Keratinocyte (primary cell): ENCODE data around the gene CREM. TPM values are rescaled to one million over a fixed set of nuclear protein-coding genes. Genes with fewer than 3 reads are reported as not detected.

Source experiments
- DNase-seq: peaks from one replicate; pipeline ENCODE4 v3.0.0-alpha.2; 2011; ENCODE audit warnings: low read depth, missing footprints, low spot score
- FAIRE-seq: peaks from 2 replicates; lab custom pipeline; 2011; peaks lifted over from hg19 to GRCh38; lab: Jason Lieb, UNC
- H2AFZ ChIP-seq: 2 replicates; pipeline ENCODE4 v1.6.0; 2012; ENCODE audit warnings: low read length, control low read depth, inconsistent platforms; ENCODE audit not compliant: control insufficient read depth
- H3K27ac ChIP-seq: 2 replicates; pipeline ENCODE4 v1.5.1; 2011; ENCODE audit warnings: low read length; ENCODE audit not compliant: control insufficient read depth, insufficient read depth
- H3K27me3 ChIP-seq: 3 replicates; pipeline ENCODE4 v1.6.0; 2011; ENCODE audit warnings: low read length; ENCODE audit not compliant: control insufficient read depth, insufficient read depth; ENCODE audit errors: extremely low read depth
- H3K36me3 ChIP-seq, 2 experiments: 2 replicates in 1 of 2; 3 replicates in 1 of 2; pipeline ENCODE4 v1.5.1; 2011; ENCODE audit warnings: low read length in 2 of 2, mild to moderate bottlenecking in 1 of 2; ENCODE audit not compliant: control insufficient read depth in 2 of 2, insufficient read depth in 2 of 2; ENCODE audit errors: extremely low read depth in 1 of 2
- H3K4me1 ChIP-seq: 3 replicates; pipeline ENCODE4 v1.5.1; 2011; ENCODE audit warnings: low read length; ENCODE audit not compliant: control insufficient read depth, insufficient read depth; ENCODE audit errors: extremely low read depth
- H3K4me2 ChIP-seq: 3 replicates; pipeline ENCODE4 v1.6.0; 2011; ENCODE audit warnings: low read depth, low read length; ENCODE audit not compliant: control insufficient read depth, insufficient read depth; ENCODE audit errors: extremely low read depth
- H3K4me3 ChIP-seq, 3 experiments: fragments of 200-600 bp in 1 of 3; sonication (generic) in 1 of 3; 2 replicates in 2 of 3; 3 replicates in 1 of 3; pipeline ENCODE4 v1.5.1; 2011 to 2016; ENCODE audit warnings: low read length in 3 of 3, mild to moderate bottlenecking in 3 of 3, control low read depth in 2 of 3, inconsistent platforms in 1 of 3, low read depth in 1 of 3, mixed read lengths in 1 of 3, mixed run types in 1 of 3, moderate library complexity in 1 of 3; ENCODE audit not compliant: control insufficient read depth in 2 of 3, insufficient read depth in 2 of 3; ENCODE audit errors: extremely low read depth in 1 of 3
- H3K79me2 ChIP-seq: 2 replicates; pipeline ENCODE4 v1.6.0; 2012; ENCODE audit warnings: low read length; ENCODE audit not compliant: control insufficient read depth, insufficient read depth
- H3K9ac ChIP-seq: 3 replicates; pipeline ENCODE4 v1.6.0; 2011; ENCODE audit warnings: low read length; ENCODE audit not compliant: control insufficient read depth, insufficient read depth; ENCODE audit errors: extremely low read depth
- H3K9me1 ChIP-seq: 3 replicates; pipeline ENCODE4 v1.6.0; 2011; ENCODE audit warnings: low read length; ENCODE audit not compliant: control insufficient read depth, insufficient read depth; ENCODE audit errors: extremely low read depth
- H3K9me3 ChIP-seq: 2 replicates; pipeline ENCODE4 v1.5.1; 2012; ENCODE audit warnings: low read depth, low read length; ENCODE audit not compliant: control insufficient read depth
- H4K20me1 ChIP-seq: 3 replicates; pipeline ENCODE4 v1.6.0; 2011; ENCODE audit warnings: low read length; ENCODE audit not compliant: control insufficient read depth, insufficient read depth; ENCODE audit errors: extremely low read depth
- CTCF ChIP-seq, 3 experiments: IDR thresholded peaks in 1 of 3; conservative IDR thresholded peaks in 1 of 3; optimal IDR thresholded peaks in 1 of 3; 2 replicates in 2 of 3; 3 replicates in 1 of 3; pipeline versions ENCODE3 to v1.5.1; 2011; ENCODE audit warnings: low read length in 3 of 3, mild to moderate bottlenecking in 3 of 3, moderate library complexity in 2 of 3, control low read depth in 1 of 3, inconsistent platforms in 1 of 3; ENCODE audit not compliant: insufficient read depth in 2 of 3; ENCODE audit errors: extremely low read depth in 1 of 3
- EZH2 ChIP-seq: IDR thresholded peaks from one replicate; pipeline ENCODE4 v1.6.1; 2012; ENCODE audit warnings: inconsistent platforms, mild to moderate bottlenecking, low read length, moderate library complexity
- dilution Hi-C: fragments of 300-500 bp; cut with MboI; formaldehyde crosslinking; loops from one replicate; pipeline ENCODE4 v1.7.0; 2020; ENCODE audit warnings: low sequenced_read_pairs; ENCODE audit not compliant: extremely low pct_ligation_motif_present
- polyA plus RNA-seq, 5 experiments: library from polyadenylated mRNA; depleted of rRNA in 3 of 5; stranded (reverse) in 3 of 5; stranded (forward) in 1 of 5; unstranded in 1 of 5; fragments of >200 nt; gene quantifications; 1 replicate in 1 of 5; 2 replicates in 3 of 5; 3 replicates in 1 of 5; pipeline versions ENCODE4 v1.2.1 to v1.2.3, GENCODE V29; 2011 to 2012; ENCODE audit warnings: missing spikeins in 2 of 5, low read depth in 1 of 5, low replicate concordance in 1 of 5

Gene CREM
- polyA plus RNA-seq, 1 donor (not counting 4 experiments of a cell fraction or from before 2014, with no cell fraction given) = 23.3 TPM

- FAIRE-seq (no peak), DNase-seq (no peak)
- Histone ChIP-seq H2AFZ (no peak overlapping the region), H3K27me3 (no peaks in the 10 kb centered on the region), H3K9me3 (no peaks in the 10 kb centered on the region), H3K27ac (no peak overlapping the region), H3K4me2 (no peak overlapping the region), H3K36me3 (no peaks in the 10 kb centered on the region), H3K9ac (no peak overlapping the region), H4K20me1 (no peaks in the 10 kb centered on the region), H3K4me3 (no peak overlapping the region), H3K4me1 (no peaks in the 10 kb centered on the region), H3K79me2 (no peaks in the 10 kb centered on the region), H3K9me1 (peaks cover 2% of the 10 kb centered on the region)
- TF ChIP-seq CTCF (optimal IDR thresholded peaks at IDR 0.05 in 1 of 3, IDR thresholded peaks at IDR 0.05 in 1 of 3, conservative IDR thresholded peaks at IDR 0.05 in 1 of 3; ENCODE audit: extremely low read depth in 1 of 3, insufficient read depth in 2 of 3, low read length in 3 of 3) = no peak
- TF ChIP-seq EZH2 = no peak
- dilution Hi-C loops = no loop called here
Measured at GRCh38 chr10:35152992-35153391, 26.3 kb downstream of the CREM start.

- H3K27me3 ChIP-seq = no peaks in the 10 kb centered on the region
- H3K27ac ChIP-seq = no peak overlapping the region
- no peak for TF ChIP-seq CTCF (optimal IDR thresholded peaks at IDR 0.05 in 1 of 3, IDR thresholded peaks at IDR 0.05 in 1 of 3, conservative IDR thresholded peaks at IDR 0.05 in 1 of 3; ENCODE audit: extremely low read depth in 1 of 3, insufficient read depth in 2 of 3, low read length in 3 of 3)
- H3K9me3 ChIP-seq = no peaks in the 10 kb centered on the region
- H3K4me2 ChIP-seq = no peak overlapping the region
- dilution Hi-C loops = no loop called here
- no peaks in the 10 kb centered on the region for H3K4me1 ChIP-seq
- no peak overlapping the region for H3K4me3 ChIP-seq
- no peak for FAIRE-seq
- no peak overlapping the region for H2AFZ ChIP-seq
- H3K79me2 ChIP-seq = no peaks in the 10 kb centered on the region
- no peaks in the 10 kb centered on the region for H3K36me3 ChIP-seq
- peaks cover 2% of the 10 kb centered on the region for H3K9me1 ChIP-seq
- no peak overlapping the region for H3K9ac ChIP-seq
- no peaks in the 10 kb centered on the region for H4K20me1 ChIP-seq
- no peak for DNase-seq
Measured at GRCh38 chr10:35153716-35154115, 27.1 kb downstream of the CREM start.
